ENCODE data around the gene SGPP2.

The SGPP2 gene

GRCh38 chr2:222525811-222526210 lies 101.5 kb downstream of the SGPP2 start:
- Histone ChIP-seq H3K9ac (ENCODE audit: low read length in 2 of 2) (no peak overlapping the region), H3K27me3 (ENCODE audit: control insufficient read depth in 1 of 2, insufficient read depth in 2 of 2, low read length in 2 of 2) (peaks cover 0 to 2% of the 10 kb centered on the region in 2 donors), H3K36me3 (ENCODE audit: control insufficient read depth in 2 of 2, insufficient read depth in 2 of 2, low read length in 2 of 2) (no peaks in the 10 kb centered on the region), H3K4me3 (ENCODE audit: low read length in 2 of 2) (no peak overlapping the region), H3K27ac (ENCODE audit: low read length) (no peak overlapping the region), H3K4me1 (ENCODE audit: control insufficient read depth, insufficient read depth, low read length) (no peaks in the 10 kb centered on the region), H3K9me3 (ENCODE audit: control insufficient read depth in 2 of 2, low read length in 2 of 2) (no peaks in the 10 kb centered on the region)

DNA sequence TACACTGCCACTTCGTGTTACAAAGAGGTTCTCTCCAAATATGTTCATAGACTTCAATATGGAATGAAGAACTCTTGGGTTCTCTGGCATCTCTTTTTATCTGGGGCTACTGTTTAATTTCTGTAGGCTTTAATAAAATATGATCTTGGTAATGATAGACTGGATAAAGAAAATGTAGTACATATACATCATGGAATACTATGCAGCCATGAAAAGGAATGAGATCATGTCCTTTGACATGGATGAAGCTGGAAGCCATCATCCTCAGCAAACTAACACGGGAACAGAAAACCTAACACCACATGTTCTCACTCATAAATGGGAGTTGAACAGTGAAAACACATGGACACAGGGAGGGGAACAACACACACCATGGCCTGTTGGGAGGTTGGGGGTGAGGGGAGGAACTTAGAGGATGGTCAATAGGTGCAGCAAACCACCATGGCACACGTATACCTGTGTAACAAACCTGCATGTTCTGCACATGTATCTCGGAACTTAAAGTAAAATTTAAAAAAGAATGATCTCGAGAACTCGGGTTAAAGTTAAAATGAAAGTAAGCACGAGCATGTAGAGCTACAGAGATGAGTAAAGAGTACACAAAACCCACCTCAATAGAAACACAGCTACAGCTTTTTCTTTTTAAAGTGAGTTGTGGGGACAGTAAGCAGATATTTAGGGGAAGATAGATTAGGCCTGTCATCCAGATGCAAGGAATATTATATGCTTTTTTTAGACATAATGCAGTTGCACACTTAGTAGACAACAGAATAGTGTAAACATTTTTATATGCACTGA lies 102.3 kb downstream of the SGPP2 start:
- Histone ChIP-seq H3K27me3 (ENCODE audit: control insufficient read depth in 1 of 2, insufficient read depth in 2 of 2, low read length in 2 of 2) (peaks cover 0 to 2% of the 10 kb centered on the region in 2 donors), H3K36me3 (ENCODE audit: control insufficient read depth in 2 of 2, insufficient read depth in 2 of 2, low read length in 2 of 2) (no peaks in the 10 kb centered on the region), H3K9me3 (ENCODE audit: control insufficient read depth in 2 of 2, low read length in 2 of 2) (no peaks in the 10 kb centered on the region), H3K27ac (ENCODE audit: low read length) (no peak overlapping the region), H3K9ac (ENCODE audit: low read length in 2 of 2) (no peak overlapping the region), H3K4me3 (ENCODE audit: low read length in 2 of 2) (no peak overlapping the region), H3K4me1 (ENCODE audit: control insufficient read depth, insufficient read depth, low read length) (no peaks in the 10 kb centered on the region)

GRCh38 chr2:222532315-222532714 lies 108.0 kb downstream of the SGPP2 start:
- no peaks in the 10 kb centered on the region for H3K9me3 ChIP-seq (ENCODE audit: control insufficient read depth in 2 of 2, low read length in 2 of 2)
- H3K9ac ChIP-seq (ENCODE audit: low read length in 2 of 2) = no peak overlapping the region
- H3K4me3 ChIP-seq (ENCODE audit: low read length in 2 of 2) = no peak overlapping the region
- H3K36me3 ChIP-seq (ENCODE audit: control insufficient read depth in 2 of 2, insufficient read depth in 2 of 2, low read length in 2 of 2) = no peaks in the 10 kb centered on the region
- no peaks in the 10 kb centered on the region for H3K4me1 ChIP-seq (ENCODE audit: control insufficient read depth, insufficient read depth, low read length)
- H3K27me3 ChIP-seq (ENCODE audit: control insufficient read depth in 1 of 2, insufficient read depth in 2 of 2, low read length in 2 of 2) = peaks cover 0 to 2% of the 10 kb centered on the region in 2 donors
- no peak overlapping the region for H3K27ac ChIP-seq (ENCODE audit: low read length)

DNA sequence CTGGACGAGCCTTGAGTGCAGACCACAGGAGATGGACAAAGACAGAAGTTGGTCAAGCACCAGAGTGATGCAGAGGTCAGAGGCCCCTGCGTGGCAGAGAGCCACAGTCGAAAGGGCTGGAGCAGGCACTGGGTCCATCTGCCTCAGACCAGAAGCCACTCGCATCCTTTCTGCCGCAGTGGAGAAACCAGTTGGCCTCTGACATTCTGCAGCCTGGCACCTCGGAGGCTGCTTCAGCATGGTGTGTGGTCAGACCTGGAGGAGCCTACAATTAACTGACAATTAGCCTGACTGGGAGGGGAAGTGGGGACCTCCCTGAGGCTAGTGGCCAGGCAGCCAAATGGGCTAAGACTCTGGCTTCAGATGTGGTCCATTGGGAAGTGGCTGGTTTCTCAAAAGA lies 111.1 kb downstream of the SGPP2 start:
- H3K36me3 ChIP-seq (ENCODE audit: control insufficient read depth in 2 of 2, insufficient read depth in 2 of 2, low read length in 2 of 2) = no peaks in the 10 kb centered on the region
- H3K9me3 ChIP-seq (ENCODE audit: control insufficient read depth in 2 of 2, low read length in 2 of 2) = no peaks in the 10 kb centered on the region
- H3K27me3 ChIP-seq (ENCODE audit: control insufficient read depth in 1 of 2, insufficient read depth in 2 of 2, low read length in 2 of 2) = peaks cover 0 to 2% of the 10 kb centered on the region in 2 donors
- no peak overlapping the region for H3K4me3 ChIP-seq (ENCODE audit: low read length in 2 of 2)
- no peak overlapping the region for H3K9ac ChIP-seq (ENCODE audit: low read length in 2 of 2)
- no peaks in the 10 kb centered on the region for H3K4me1 ChIP-seq (ENCODE audit: control insufficient read depth, insufficient read depth, low read length)
- no peak overlapping the region for H3K27ac ChIP-seq (ENCODE audit: low read length)

DNA sequence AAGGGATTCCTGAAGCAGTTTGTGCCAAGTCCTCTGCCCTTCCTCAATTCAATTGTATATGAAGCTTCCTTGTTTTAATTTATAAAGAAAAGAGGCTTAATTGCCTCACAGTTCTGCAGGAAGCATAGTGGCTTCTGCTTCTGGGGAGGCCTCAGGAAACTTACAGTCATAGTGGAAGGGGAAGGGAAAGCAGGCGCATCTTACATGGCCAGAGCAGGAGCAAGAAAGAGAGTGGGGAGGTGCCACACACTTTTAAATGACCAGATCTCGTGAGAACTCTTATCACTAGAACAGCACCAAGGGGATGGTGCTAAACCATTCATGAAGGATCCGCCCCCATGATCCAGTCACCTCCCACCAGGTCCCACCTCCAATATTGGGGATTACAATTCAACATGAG lies 114.2 kb downstream of the SGPP2 start:
- Histone ChIP-seq H3K36me3 (ENCODE audit: control insufficient read depth in 2 of 2, insufficient read depth in 2 of 2, low read length in 2 of 2) (no peaks in the 10 kb centered on the region), H3K4me3 (ENCODE audit: low read length in 2 of 2) (no peak overlapping the region), H3K27me3 (ENCODE audit: control insufficient read depth in 1 of 2, insufficient read depth in 2 of 2, low read length in 2 of 2) (peaks cover 0 to 2% of the 10 kb centered on the region in 2 donors), H3K9ac (ENCODE audit: low read length in 2 of 2) (no peak overlapping the region), H3K27ac (ENCODE audit: low read length) (no peak overlapping the region), H3K9me3 (ENCODE audit: control insufficient read depth in 2 of 2, low read length in 2 of 2) (no peaks in the 10 kb centered on the region), H3K4me1 (ENCODE audit: control insufficient read depth, insufficient read depth, low read length) (no peaks in the 10 kb centered on the region)

DNA sequence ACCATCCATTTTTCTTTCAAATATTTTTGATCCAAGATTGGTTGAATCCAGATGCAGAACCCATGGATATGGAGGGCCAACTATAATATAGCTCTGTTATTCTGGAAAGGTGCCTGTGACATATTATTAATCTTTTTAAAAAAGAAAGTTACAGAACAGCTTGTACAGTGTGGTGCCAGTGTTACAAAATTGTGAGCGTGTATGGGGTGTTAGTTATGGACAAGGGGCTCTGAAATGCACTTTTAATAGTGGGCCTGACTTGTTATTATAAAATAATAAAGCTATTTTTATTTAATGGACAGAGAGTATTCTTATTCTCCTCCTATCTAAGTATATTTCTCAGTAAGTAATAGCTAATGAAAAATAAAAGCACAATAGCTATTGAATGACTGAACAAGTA lies 120.3 kb downstream of the SGPP2 start:
- H3K27ac ChIP-seq (ENCODE audit: low read length) = no peak overlapping the region
- H3K36me3 ChIP-seq (ENCODE audit: control insufficient read depth in 2 of 2, insufficient read depth in 2 of 2, low read length in 2 of 2) = no peaks in the 10 kb centered on the region
- H3K9me3 ChIP-seq (ENCODE audit: control insufficient read depth in 2 of 2, low read length in 2 of 2) = no peaks in the 10 kb centered on the region
- no peaks in the 10 kb centered on the region for H3K27me3 ChIP-seq (ENCODE audit: control insufficient read depth in 1 of 2, insufficient read depth in 2 of 2, low read length in 2 of 2)
- H3K4me3 ChIP-seq (ENCODE audit: low read length in 2 of 2) = no peak overlapping the region
- H3K9ac ChIP-seq (ENCODE audit: low read length in 2 of 2) = no peak overlapping the region
- peaks cover 5% of the 10 kb centered on the region for H3K4me1 ChIP-seq (ENCODE audit: control insufficient read depth, insufficient read depth, low read length)

- peaks cover 5% of the 10 kb centered on the region for H3K4me1 ChIP-seq (ENCODE audit: control insufficient read depth, insufficient read depth, low read length)
- no peak overlapping the region for H3K27ac ChIP-seq (ENCODE audit: low read length)
- no peaks in the 10 kb centered on the region for H3K27me3 ChIP-seq (ENCODE audit: control insufficient read depth in 1 of 2, insufficient read depth in 2 of 2, low read length in 2 of 2)
- H3K9ac ChIP-seq (ENCODE audit: low read length in 2 of 2) = no peak overlapping the region
- H3K4me3 ChIP-seq (ENCODE audit: low read length in 2 of 2) = no peak overlapping the region
- H3K9me3 ChIP-seq (ENCODE audit: control insufficient read depth in 2 of 2, low read length in 2 of 2) = no peaks in the 10 kb centered on the region
- H3K36me3 ChIP-seq (ENCODE audit: control insufficient read depth in 2 of 2, insufficient read depth in 2 of 2, low read length in 2 of 2) = no peaks in the 10 kb centered on the region
These were observed 121.8 kb downstream of the SGPP2 start for GRCh38 chr2:222545823-222546795.

GRCh38 chr2:222547083-222547482 lies 122.7 kb downstream of the SGPP2 start:
- no peaks in the 10 kb centered on the region for H3K27me3 ChIP-seq (ENCODE audit: control insufficient read depth in 1 of 2, insufficient read depth in 2 of 2, low read length in 2 of 2)
- H3K9ac ChIP-seq (ENCODE audit: low read length in 2 of 2) = no peak overlapping the region
- H3K4me1 ChIP-seq (ENCODE audit: control insufficient read depth, insufficient read depth, low read length) = peaks cover 5% of the 10 kb centered on the region
- no peaks in the 10 kb centered on the region for H3K36me3 ChIP-seq (ENCODE audit: control insufficient read depth in 2 of 2, insufficient read depth in 2 of 2, low read length in 2 of 2)
- H3K4me3 ChIP-seq (ENCODE audit: low read length in 2 of 2) = no peak overlapping the region
- H3K27ac ChIP-seq (ENCODE audit: low read length) = no peak overlapping the region
- no peaks in the 10 kb centered on the region for H3K9me3 ChIP-seq (ENCODE audit: control insufficient read depth in 2 of 2, low read length in 2 of 2)

DNA sequence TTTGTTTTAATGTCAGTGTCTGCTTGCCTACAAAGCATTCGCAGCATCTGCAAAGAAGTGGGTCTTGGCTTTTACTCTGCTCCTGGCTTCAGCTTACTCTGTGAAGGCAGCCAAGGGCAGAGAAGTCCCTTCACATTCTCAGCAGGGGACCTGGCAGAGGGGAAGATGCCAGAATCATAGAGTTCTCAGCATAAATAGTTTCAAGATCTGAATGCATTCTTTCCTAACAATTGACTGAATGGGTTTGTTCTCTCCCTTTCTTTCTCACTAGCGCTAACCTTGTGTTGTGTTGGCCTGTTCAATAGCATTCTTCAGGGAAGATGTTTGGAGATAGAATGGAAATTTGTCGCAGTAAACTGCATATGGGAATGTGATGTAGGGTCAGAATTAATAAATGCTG lies 124.6 kb downstream of the SGPP2 start:
- Histone ChIP-seq H3K9ac (ENCODE audit: low read length in 2 of 2) (no peak overlapping the region), H3K4me1 (ENCODE audit: control insufficient read depth, insufficient read depth, low read length) (peaks cover 5% of the 10 kb centered on the region), H3K9me3 (ENCODE audit: control insufficient read depth in 2 of 2, low read length in 2 of 2) (no peaks in the 10 kb centered on the region), H3K36me3 (ENCODE audit: control insufficient read depth in 2 of 2, insufficient read depth in 2 of 2, low read length in 2 of 2) (no peaks in the 10 kb centered on the region), H3K27me3 (ENCODE audit: control insufficient read depth in 1 of 2, insufficient read depth in 2 of 2, low read length in 2 of 2) (no peaks in the 10 kb centered on the region), H3K4me3 (ENCODE audit: low read length in 2 of 2) (peak overlapping the region in 1 of 2 donors; percentile 0), H3K27ac (ENCODE audit: low read length) (no peak overlapping the region)

DNA sequence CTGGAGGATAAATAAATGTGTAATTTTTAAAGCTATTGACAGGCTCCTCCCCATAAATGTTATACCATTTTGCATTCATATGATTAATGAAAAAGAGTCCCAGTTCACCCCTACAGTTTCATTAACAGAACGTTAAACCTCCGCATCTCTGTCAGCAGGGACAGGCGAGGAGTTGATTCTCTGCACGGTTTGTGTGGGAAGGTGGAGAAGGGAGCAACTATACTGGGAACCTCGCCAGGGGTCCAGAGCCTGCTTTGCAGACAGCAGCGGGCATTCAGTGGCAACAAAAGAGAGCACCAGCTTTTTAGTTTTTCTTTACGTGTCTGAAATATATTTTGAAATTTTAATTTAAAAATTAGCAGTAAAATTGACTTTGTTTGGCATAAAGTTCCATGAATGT lies 130.2 kb downstream of the SGPP2 start:
- Histone ChIP-seq H3K27me3 (ENCODE audit: control insufficient read depth in 1 of 2, insufficient read depth in 2 of 2, low read length in 2 of 2) (peaks cover 2 to 5% of the 10 kb centered on the region in 2 donors), H3K9ac (ENCODE audit: low read length in 2 of 2) (no peak overlapping the region), H3K9me3 (ENCODE audit: control insufficient read depth in 2 of 2, low read length in 2 of 2) (no peaks in the 10 kb centered on the region), H3K27ac (ENCODE audit: low read length) (no peak overlapping the region), H3K4me3 (ENCODE audit: low read length in 2 of 2) (no peak overlapping the region), H3K36me3 (ENCODE audit: control insufficient read depth in 2 of 2, insufficient read depth in 2 of 2, low read length in 2 of 2) (no peaks in the 10 kb centered on the region), H3K4me1 (ENCODE audit: control insufficient read depth, insufficient read depth, low read length) (no peaks in the 10 kb centered on the region)

Data from stomach smooth muscle (tissue), 2 donors.